Right lobe of liver (tissue), 6 donors: Measurements from ENCODE around the gene CCDC148. TPM values are rescaled to one million over a fixed set of nuclear protein-coding genes. Genes with fewer than 3 reads are reported as not detected.

Experiments used
- ATAC-seq, 4 donors: fragments of 200-7000 bp; cut with Tn5 transposase; one replicate each; pipeline ENCODE4 v1.9.1; 2020; ENCODE audit warnings: mild to moderate bottlenecking in 4 of 4, moderate library complexity in 4 of 4
- DNase-seq, 3 donors: peaks; one replicate each; pipeline ENCODE4 v3.0.0-alpha.2; 2020
- H3K27ac ChIP-seq, 3 donors: fragments of 200-600 bp; one replicate each; pipeline ENCODE4 v1.8.0; 2022
- H3K27me3 ChIP-seq, 2 donors: fragments of 200-600 bp; one replicate each; pipeline ENCODE4 v1.8.0; 2022
- H3K36me3 ChIP-seq, 4 donors: fragments of 200-600 bp; sonication (generic) in 1 of 4; one replicate each; pipeline versions ENCODE4 v1.5.1 to v1.8.0; 2017 to 2022; ENCODE audit warnings: control low read depth in 1 of 4
- H3K4me1 ChIP-seq, 4 donors: fragments of 200-600 bp; sonication (generic) in 1 of 4; one replicate each; pipeline versions ENCODE4 v1.5.1 to v1.8.0; 2017 to 2022; ENCODE audit warnings: control low read depth in 1 of 4
- H3K4me3 ChIP-seq, 3 donors: fragments of 200-600 bp; one replicate each; pipeline ENCODE4 v1.8.0; 2022
- H3K9me3 ChIP-seq, 4 donors: fragments of 200-600 bp; sonication (generic) in 1 of 4; one replicate each; pipeline versions ENCODE4 v1.5.1 to v1.8.0; 2017 to 2022; ENCODE audit warnings: control low read depth in 1 of 4
- CTCF ChIP-seq, 4 donors: fragments of 200-600 bp in 3 of 4; fragments of 450-650 bp in 1 of 4; IDR thresholded peaks; one replicate each; pipeline versions ENCODE4 v1.5.1 to v1.8.0; 2016 to 2022; ENCODE audit warnings: antibody characterized with exemption in 4 of 4, mild to moderate bottlenecking in 2 of 4
- POLR2A ChIP-seq: fragments of 450-650 bp; IDR thresholded peaks from one replicate; pipeline ENCODE4 v1.6.1; 2017; ENCODE audit warnings: antibody characterized with exemption, mild to moderate bottlenecking
- WGBS: methylation state at CpG from one replicate; pipeline ENCODE4 v1.1.6; 2018; ENCODE audit warnings: low coverage, low lambda C conversion rate; ENCODE audit not compliant: insufficient coverage; ENCODE audit errors: missing lambda C conversion rate; 5-methylcytosine and 5-hydroxymethylcytosine counted together
- intact Hi-C, 2 donors: fragments of 100-400 bp; cut with DNase I; formaldehyde crosslinking; loops; one replicate each; pipeline versions ENCODE4 v1.11.2 to v1.14.1; 2022
- total RNA-seq, 6 experiments: library from RNA; depleted of rRNA in 2 of 6; stranded (reverse); fragments of >200 nt in 2 of 6; fragmentation: NEBNext Ultra II Directional in 3 of 6; extraction: Animal tissue kit (Norgen Biotek cat#: 25700) in 3 of 6; gene quantifications; one replicate each; pipeline versions ENCODE4 v1.1.0 to v1.2.4, GENCODE V29; 2016 to 2023
- donor health status: DM: no; HTN: yes; CAD: no.
- donor health status: DM: no; HTN: no; CAD: no.
- donor health status: DM: no; HTN: no; CAD: no.
- donor health status: DM: no; HTN: yes; CAD: no.
- donor health status: DM: no; HTN: yes; CAD: no.

Gene CCDC148
- total RNA-seq, 6 experiments from 2014 or later, result 0.12 to 0.53 (median 0.20) TPM; not detected in 1

GRCh38 chr2:158305501-158305900 is 151.1 kb downstream of the CCDC148 start:
- WGBS, result 80% methylated on average over 1 of the region's 2 CpGs
- no peak for ATAC-seq

GRCh38 chr2:158300394-158300793 is 156.2 kb downstream of the CCDC148 start:
- Histone ChIP-seq H3K27ac (no peak overlapping the region), H3K4me1 (no peaks in the 10 kb centered on the region), H3K36me3 (no peaks in the 10 kb centered on the region), H3K27me3 (no peaks in the 10 kb centered on the region), H3K9me3 (peaks cover 0 to 7% (median 0%) of the 10 kb centered on the region in 4 donors), H3K4me3 (no peak overlapping the region)
- DNase-seq (no peak), ATAC-seq (no peak)
- TF ChIP-seq POLR2A, result no peak
- no peak for TF ChIP-seq CTCF (IDR thresholded peaks at IDR 0.05)
- 66% methylated on average over 2 of the region's 2 CpGs for WGBS
- intact Hi-C loops, result no loop called here

More at GRCh38 chr2:158305501-158305900, 151.1 kb downstream of the CCDC148 start:
- no peak overlapping the region for H3K27ac ChIP-seq
- no peaks in the 10 kb centered on the region for H3K27me3 ChIP-seq
- TF ChIP-seq CTCF (IDR thresholded peaks at IDR 0.05) (no peak), POLR2A (no peak)
- H3K36me3 ChIP-seq, result no peaks in the 10 kb centered on the region
- intact Hi-C loops, result no loop called here
- no peaks in the 10 kb centered on the region for H3K4me1 ChIP-seq
- no peak for DNase-seq
- no peaks in the 10 kb centered on the region for H3K9me3 ChIP-seq
- no peak overlapping the region for H3K4me3 ChIP-seq

- H3K36me3 ChIP-seq, result no peaks in the 10 kb centered on the region
- H3K4me3 ChIP-seq, result no peak overlapping the region
- TF ChIP-seq CTCF (IDR thresholded peaks at IDR 0.05), result no peak
- no peak for TF ChIP-seq POLR2A
- no peaks in the 10 kb centered on the region for H3K27me3 ChIP-seq
- peaks cover 0 to 7% (median 0%) of the 10 kb centered on the region in 4 donors for H3K9me3 ChIP-seq
- 11% methylated on average over 1 of the region's 1 CpG for WGBS
- ATAC-seq (peak in 1 of 4 donors; percentile 15), DNase-seq (no peak)
- no peak overlapping the region for H3K27ac ChIP-seq
- no peaks in the 10 kb centered on the region for H3K4me1 ChIP-seq
- intact Hi-C loops, result no loop called here
Observed at GRCh38 chr2:158297606-158298005, 158.9 kb downstream of the CCDC148 start.

DNA sequence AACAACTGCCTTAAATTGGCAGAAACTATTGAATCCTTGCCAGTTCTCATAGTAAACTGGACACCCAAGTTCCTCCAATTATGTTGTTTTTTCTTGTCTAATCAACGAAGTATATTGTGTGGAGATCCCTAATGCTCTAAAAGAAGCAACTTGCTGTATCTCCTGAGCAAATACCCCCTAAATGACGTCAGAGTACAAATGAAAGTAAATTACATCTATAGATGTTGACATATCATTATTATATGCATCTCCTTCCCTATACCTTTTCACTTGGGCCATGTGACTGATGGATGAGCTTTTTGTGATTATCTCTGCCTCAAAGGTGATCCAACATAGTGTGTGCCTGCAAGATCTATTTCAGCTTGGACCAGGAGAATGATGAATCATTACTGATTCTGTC is 159.4 kb downstream of the CCDC148 start:
- H3K27me3 ChIP-seq, result no peaks in the 10 kb centered on the region
- intact Hi-C loops, result no loop called here
- H3K9me3 ChIP-seq, result peaks cover 0 to 7% (median 0%) of the 10 kb centered on the region in 4 donors
- WGBS, result 37% methylated on average over 2 of the region's 2 CpGs
- H3K36me3 ChIP-seq, result no peaks in the 10 kb centered on the region
- no peak for DNase-seq
- TF ChIP-seq POLR2A (no peak), CTCF (IDR thresholded peaks at IDR 0.05) (no peak)
- no peaks in the 10 kb centered on the region for H3K4me1 ChIP-seq
- H3K4me3 ChIP-seq, result no peak overlapping the region
- no peak overlapping the region for H3K27ac ChIP-seq
- ATAC-seq, result no peak

GRCh38 chr2:158293722-158294121 is 162.8 kb downstream of the CCDC148 start:
- H3K9me3 ChIP-seq, result peaks cover 0 to 3% (median 0%) of the 10 kb centered on the region in 4 donors
- TF ChIP-seq POLR2A (no peak), CTCF (IDR thresholded peaks at IDR 0.05) (no peak)
- H3K27me3 ChIP-seq, result no peaks in the 10 kb centered on the region
- no peaks in the 10 kb centered on the region for H3K4me1 ChIP-seq
- ATAC-seq (no peak), DNase-seq (no peak)
- no peak overlapping the region for H3K27ac ChIP-seq
- intact Hi-C loops, result no loop called here
- no peaks in the 10 kb centered on the region for H3K36me3 ChIP-seq
- WGBS, result 100% methylated on average over 2 of the region's 3 CpGs
- H3K4me3 ChIP-seq, result no peak overlapping the region
